Left ventricle myocardium superior (tissue), 1 donor: ENCODE results near the gene CCL11. TPM values are rescaled to one million over a fixed set of nuclear protein-coding genes. Genes with fewer than 3 reads are reported as not detected.
A peak's percentile ranks its signal among the peaks of the same experiment; 100 is the strongest.
"Not testable (repeated sequence)": the region's sequence is repeated elsewhere in the genome, so short reads cannot be mapped to it uniquely, and the experiment has no call there.

ENCODE experiments used
- ATAC-seq: fragments of 200-7000 bp; cut with Tn5 transposase; one replicate; pipeline ENCODE4 v1.9.1; 2020; ENCODE audit warnings: mild to moderate bottlenecking, moderate library complexity
- DNase-seq: peaks from one replicate; pipeline ENCODE4 v3.0.0-alpha.2; 2020
- intact Hi-C: fragments of 100-400 bp; cut with micrococcal nuclease; formaldehyde crosslinking; loops from one replicate; pipeline ENCODE4 v1.11.0; 2022
- total RNA-seq: library from RNA; stranded (reverse); fragmentation: NEBNext Ultra II Directional; extraction: Animal tissue kit (Norgen Biotek cat#: 25700); gene quantifications from one replicate; pipeline ENCODE4 v1.2.1, GENCODE V29; 2021
- donor health status: DM: no; HTN: yes; CAD: no; lungs with severe emphysema.

Gene CCL11
- total RNA-seq, 1 donor from 2014 or later = 5.4 TPM

- ATAC-seq (no peak), DNase-seq (no peak)
- intact Hi-C loops = no loop called here
These were observed 16.4 kb downstream of the CCL11 start for GRCh38 chr17:34301986-34302385.

- no peak for ATAC-seq
- intact Hi-C loops = no loop called here
These were observed 17.1 kb downstream of the CCL11 start for GRCh38 chr17:34302636-34303035.

GRCh38 chr17:34303606-34304005, 18.1 kb downstream of the CCL11 start:
- intact Hi-C loops = no loop called here
- DNase-seq (no peak), ATAC-seq (no peak)

More at GRCh38 chr17:34302636-34303035, 17.1 kb downstream of the CCL11 start:
- no peak for DNase-seq

- DNase-seq (no peak), ATAC-seq (no peak)
These were observed 19.5 kb downstream of the CCL11 start for GRCh38 chr17:34305061-34305460.

GRCh38 chr17:34305606-34306005, 20.1 kb downstream of the CCL11 start:
- intact Hi-C loops = loop anchor here (2.0 kb wide), 1 partner anchor 105 kb away; no protein-coding TSS in a partner anchor
- DNase-seq (no peak), ATAC-seq (no peak)

More at GRCh38 chr17:34305061-34305460, 19.5 kb downstream of the CCL11 start:
- intact Hi-C loops = no loop called here

GRCh38 chr17:34306466-34306865, 20.9 kb downstream of the CCL11 start:
- no peak for DNase-seq
- peak; percentile 86 for ATAC-seq
- intact Hi-C loops = loop anchor here (2.0 kb wide), 1 partner anchor 106 kb away; no protein-coding TSS in a partner anchor

- ATAC-seq (peak; percentile 62), DNase-seq (peak; percentile 39)
- intact Hi-C loops = loop anchor here (2.0 kb wide), 1 partner anchor 106 kb away; no protein-coding TSS in a partner anchor
These were observed 21.6 kb downstream of the CCL11 start for GRCh38 chr17:34307110-34307509.

- DNase-seq (no peak), ATAC-seq (no peak)
- intact Hi-C loops = no loop called here
These were observed 22.8 kb downstream of the CCL11 start for GRCh38 chr17:34308371-34308770.

- intact Hi-C loops = no loop called here
- ATAC-seq (no peak), DNase-seq (no peak)
These were observed 25.7 kb downstream of the CCL11 start for GRCh38 chr17:34311291-34311690.

GRCh38 chr17:34312080-34312479, 26.5 kb downstream of the CCL11 start:
- intact Hi-C loops = no loop called here
- DNase-seq = no peak
- peak; percentile 86 for ATAC-seq

GRCh38 chr17:34313164-34313563, 27.6 kb downstream of the CCL11 start:
- intact Hi-C loops = no loop called here
- ATAC-seq (peak; percentile 81), DNase-seq (no peak)

GRCh38 chr17:34314279-34314678, 28.7 kb downstream of the CCL11 start:
- ATAC-seq (peak; percentile 71), DNase-seq (peak; percentile 29)
- intact Hi-C loops = no loop called here

- intact Hi-C loops = no loop called here
- DNase-seq (peak; percentile 28), ATAC-seq (no peak)
These were observed 32.9 kb downstream of the CCL11 start for GRCh38 chr17:34318474-34318873.

GRCh38 chr17:34319039-34319483, 33.5 kb downstream of the CCL11 start, which contains the start of gene CCL8:
Gene CCL8, plus strand, starts transcription at chr17:34319435. Its CDS starts 67 bp downstream, at chr17:34319502.
- DNase-seq (no peak), ATAC-seq (peak; percentile 51)
- intact Hi-C loops = no loop called here

- DNase-seq = no peak
- ATAC-seq = peak; percentile 70
- intact Hi-C loops = no loop called here
These were observed 36.4 kb downstream of the CCL11 start for GRCh38 chr17:34321964-34322363.

GRCh38 chr17:34327580-34327979, 42.0 kb downstream of the CCL11 start:
- DNase-seq (peak; percentile 36), ATAC-seq (peak; percentile 82)
- intact Hi-C loops = not testable (repeated sequence)

- intact Hi-C loops = no loop called here
- DNase-seq (no peak), ATAC-seq (no peak)
These were observed 52.2 kb downstream of the CCL11 start for GRCh38 chr17:34337701-34338100.

Other genes starting within 250 kb of the CCL11 start
- 22.3 TPM for gene CCL2, start 30.5 kb upstream of the CCL11 start, total RNA-seq
- not detected for gene CCL7, start 15.5 kb upstream of the CCL11 start, total RNA-seq
- 0.40 TPM for gene CCL8, start 33.7 kb downstream of the CCL11 start, total RNA-seq
- gene CCL13, start 70.7 kb downstream of the CCL11 start, total RNA-seq = 0.82 TPM
- gene CCL1, start 77.5 kb downstream of the CCL11 start, total RNA-seq = not detected